Gastrocnemius medialis (tissue), 4 donors: ENCODE measurements around the gene ZP4.

Experiments
- CTCF ChIP-seq, 5 experiments: fragments of 450-650 bp in 3 of 5; fragments of 200-600 bp in 2 of 5; sonication (generic) in 2 of 5; IDR thresholded peaks in 4 of 5; conservative IDR thresholded peaks in 1 of 5; 1 replicate in 4 of 5; 2 replicates in 1 of 5; pipeline ENCODE4 v1.5.1; 2016 to 2019; ENCODE audit warnings: antibody characterized with exemption in 5 of 5, mild to moderate bottlenecking in 3 of 5, moderate library complexity in 3 of 5
- POLR2A ChIP-seq, 2 donors: fragments of 450-650 bp; IDR thresholded peaks; one replicate each; pipeline ENCODE4 v1.6.1; 2017; ENCODE audit warnings: antibody characterized with exemption in 2 of 2, mild to moderate bottlenecking in 2 of 2, moderate library complexity in 2 of 2

- TF ChIP-seq CTCF (IDR thresholded peaks at IDR 0.05 in 4 of 5, conservative IDR thresholded peaks at IDR 0.05 in 1 of 5) = no peak
- TF ChIP-seq POLR2A (IDR thresholded peaks at IDR 0.05) = no peak
Measured at GRCh38 chr1:237931581-237931980, 40.9 kb upstream of the ZP4 start.
